Smooth muscle cell (in vitro differentiated cells): ENCODE data around the gene DNAL1. TPM values are rescaled to one million over a fixed set of nuclear protein-coding genes. Genes with fewer than 3 reads are reported as not detected.

Experiments used
- DNase-seq: peaks from one replicate; lab custom pipeline; 2025; ENCODE audit not compliant: unreplicated experiment; lab: John Stamatoyannopoulos, UW
- H2AFZ ChIP-seq: fragments of 200-600 bp; sonication (generic); 2 replicates; pipeline ENCODE4 v1.6.0; 2016; ENCODE audit warnings: antibody characterized with exemption, low read depth, mild to moderate bottlenecking
- H3F3A ChIP-seq: fragments of 200-600 bp; sonication (generic); 2 replicates; pipeline ENCODE4 v1.6.0; 2017; ENCODE audit warnings: antibody characterized with exemption, low read depth
- H3K27ac ChIP-seq: fragments of 200-600 bp; sonication (generic); 2 replicates; pipeline ENCODE4 v1.5.1; 2016; ENCODE audit warnings: low read depth, mild to moderate bottlenecking
- H3K27me3 ChIP-seq: fragments of 200-600 bp; sonication (generic); 2 replicates; pipeline ENCODE4 v1.6.1; 2016; ENCODE audit warnings: low read depth, mild to moderate bottlenecking
- H3K36me3 ChIP-seq: fragments of 200-600 bp; sonication (generic); 2 replicates; pipeline ENCODE4 v1.5.1; 2016; ENCODE audit warnings: low read depth
- H3K4me1 ChIP-seq: fragments of 200-600 bp; sonication (generic); 2 replicates; pipeline ENCODE4 v1.5.1; 2016; ENCODE audit warnings: low read depth
- H3K4me2 ChIP-seq: fragments of 200-600 bp; sonication (generic); 2 replicates; pipeline ENCODE4 v1.6.0; 2016; ENCODE audit warnings: mild to moderate bottlenecking
- H3K4me3 ChIP-seq: fragments of 200-600 bp; sonication (generic); 2 replicates; pipeline ENCODE4 v1.5.1; 2016; ENCODE audit warnings: mild to moderate bottlenecking
- H3K79me2 ChIP-seq: fragments of 200-600 bp; sonication (generic); 2 replicates; pipeline ENCODE4 v1.6.0; 2016; ENCODE audit warnings: low read depth, mild to moderate bottlenecking
- H3K9ac ChIP-seq: fragments of 200-600 bp; sonication (generic); 2 replicates; pipeline ENCODE4 v1.6.0; 2016; ENCODE audit warnings: low read depth
- H3K9me3 ChIP-seq: fragments of 200-600 bp; sonication (generic); replicated peaks from 2 replicates; pipeline ENCODE4 v1.5.1; 2016; ENCODE audit warnings: low read depth
- H4K20me1 ChIP-seq: fragments of 200-600 bp; sonication (generic); 2 replicates; pipeline ENCODE4 v1.6.0; 2016; ENCODE audit warnings: low read depth
- CTCF ChIP-seq: fragments of 200-600 bp; sonication (generic); IDR thresholded peaks from 2 replicates; pipeline ENCODE4 v1.5.1; 2017; ENCODE audit warnings: borderline replicate concordance, mild to moderate bottlenecking, antibody characterized with exemption; ENCODE audit not compliant: insufficient read depth, poor library complexity, severe bottlenecking
- WGBS: methylation state at CpG from one replicate; pipeline ENCODE4 v1.1.7; 2016; ENCODE audit warnings: low lambda C conversion rate; 5-methylcytosine and 5-hydroxymethylcytosine counted together
- polyA plus RNA-seq: library from polyadenylated mRNA; unstranded; fragments of >200 nt; fragmentation: Nextera tagmentation; extraction: Ambion mirVana; gene quantifications from 2 replicates; pipeline ENCODE4 v1.2.1, GENCODE V29; 2016
- total RNA-seq: library from RNA; depleted of rRNA; stranded (reverse); fragments of >200 nt; gene quantifications from 2 replicates; pipeline ENCODE4 v1.2.3, GENCODE V29; 2014

DNAL1 gene
- total and polyA plus RNA-seq, 2 experiments from 2014 or later: 10.4 to 12.2 TPM

DNA sequence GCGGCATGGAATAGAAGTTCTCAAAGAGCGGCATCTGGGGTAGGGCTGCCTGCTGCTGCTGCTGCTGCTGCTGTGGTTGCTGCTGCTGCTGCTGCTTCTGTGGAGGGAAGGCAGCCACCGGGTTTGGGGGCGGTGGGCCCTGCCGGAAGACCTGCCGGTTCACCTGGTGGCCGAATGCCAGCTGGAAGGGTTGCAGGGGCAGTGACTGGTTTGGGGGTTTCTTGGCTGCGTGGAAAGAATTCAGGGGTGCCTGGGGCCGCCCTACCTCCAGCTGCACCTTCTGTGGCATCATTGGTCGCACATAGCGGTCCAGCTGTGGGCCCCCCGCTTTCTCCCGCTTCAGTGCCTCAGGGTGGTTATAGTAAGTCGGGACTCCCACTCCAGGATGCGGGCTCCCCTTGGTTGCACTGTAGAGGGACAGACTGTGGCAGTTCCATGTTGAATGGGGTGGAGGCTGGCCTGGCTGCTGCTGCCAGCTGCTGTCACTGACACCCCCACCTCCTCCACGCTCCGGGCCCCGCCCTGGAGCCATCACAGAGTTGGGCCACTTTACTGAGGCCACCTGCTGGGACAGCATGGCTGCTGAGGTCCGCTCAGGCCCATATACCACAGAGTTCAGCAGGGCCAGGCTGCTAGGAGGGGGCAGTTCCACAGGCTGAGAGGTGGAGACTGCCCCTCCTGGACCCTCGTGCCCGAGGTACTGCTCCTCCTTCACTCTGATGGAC lies 94.5 kb downstream of the DNAL1 start:
- no peaks in the 10 kb centered on the region for H3K27me3 ChIP-seq
- no peak overlapping the region for H3K9ac ChIP-seq
- H3K4me2 ChIP-seq: no peak overlapping the region
- DNase-seq: no peak
- peaks cover 6% of the 10 kb centered on the region for H3F3A ChIP-seq
- H3K4me3 ChIP-seq: no peak overlapping the region
- H2AFZ ChIP-seq: no peak overlapping the region
- H3K36me3 ChIP-seq: peaks cover 5% of the 10 kb centered on the region
- no peaks in the 10 kb centered on the region for H3K9me3 ChIP-seq
- H3K27ac ChIP-seq: no peak overlapping the region
- peaks cover 34% of the 10 kb centered on the region for H3K79me2 ChIP-seq
- WGBS: 94% methylated on average over 21 of the region's 21 CpGs
- peaks cover 55% of the 10 kb centered on the region for H4K20me1 ChIP-seq
- H3K4me1 ChIP-seq: peaks cover 32% of the 10 kb centered on the region
- no peak for TF ChIP-seq CTCF

- no peak for TF ChIP-seq CTCF
- no peak overlapping the region for H2AFZ ChIP-seq
- WGBS: 93% methylated on average over 12 of the region's 12 CpGs
- H4K20me1 ChIP-seq: peaks cover 63% of the 10 kb centered on the region
- H3K4me2 ChIP-seq: no peak overlapping the region
- peaks cover 32% of the 10 kb centered on the region for H3K4me1 ChIP-seq
- H3K36me3 ChIP-seq: peaks cover 5% of the 10 kb centered on the region
- peak overlapping the region; percentile 82 for H3K27ac ChIP-seq
- H3K27me3 ChIP-seq: no peaks in the 10 kb centered on the region
- no peak overlapping the region for H3K9ac ChIP-seq
- H3K79me2 ChIP-seq: peaks cover 41% of the 10 kb centered on the region
- DNase-seq: no peak
- no peaks in the 10 kb centered on the region for H3K9me3 ChIP-seq
- no peak overlapping the region for H3K4me3 ChIP-seq
- peaks cover 6% of the 10 kb centered on the region for H3F3A ChIP-seq
Observed at GRCh38 chr14:73739899-73740617, 95.3 kb downstream of the DNAL1 start.

GRCh38 chr14:73740618-73741326 lies 96.0 kb downstream of the DNAL1 start:
- no peak for DNase-seq
- Histone ChIP-seq H3K4me3 (peak overlapping the region; percentile 36), H3K9ac (no peak overlapping the region), H3K27ac (peak overlapping the region; percentile 82), H3K4me2 (peak overlapping the region; percentile 86), H3K36me3 (peaks cover 5% of the 10 kb centered on the region), H3F3A (peaks cover 6% of the 10 kb centered on the region), H3K4me1 (peaks cover 34% of the 10 kb centered on the region), H3K27me3 (no peaks in the 10 kb centered on the region), H4K20me1 (peaks cover 70% of the 10 kb centered on the region), H3K9me3 (no peaks in the 10 kb centered on the region), H2AFZ (no peak overlapping the region), H3K79me2 (peaks cover 48% of the 10 kb centered on the region)
- WGBS: 37% methylated on average over 8 of the region's 9 CpGs
- TF ChIP-seq CTCF: no peak
